Suprapubic skin (tissue), 4 donors: ENCODE data around the gene SLC25A6.

Experiments
- CTCF ChIP-seq, 2 donors: fragments of 200-600 bp in 1 of 2; fragments of 450-650 bp in 1 of 2; sonication (generic) in 1 of 2; IDR thresholded peaks; one replicate each; pipeline ENCODE4 v1.5.1; 2016 to 2019; ENCODE audit warnings: antibody characterized with exemption in 2 of 2, mild to moderate bottlenecking in 1 of 2, moderate library complexity in 1 of 2
- EP300 ChIP-seq: sonication (generic); formaldehyde crosslinking; IDR thresholded peaks from one replicate; pipeline ENCODE4 v1.6.1; 2017; ENCODE audit warnings: antibody characterized with exemption
- POLR2A ChIP-seq, 2 donors: fragments of 450-650 bp; IDR thresholded peaks; one replicate each; pipeline ENCODE4 v1.6.1; 2017; ENCODE audit warnings: antibody characterized with exemption in 2 of 2, mild to moderate bottlenecking in 2 of 2, moderate library complexity in 2 of 2
- POLR2AphosphoS5 ChIP-seq, 3 donors: sonication (generic); formaldehyde crosslinking; IDR thresholded peaks; one replicate each; pipeline ENCODE4 v1.6.1; 2017; ENCODE audit warnings: antibody characterized with exemption in 3 of 3

- TF ChIP-seq EP300, result no peak
- TF ChIP-seq POLR2A (IDR thresholded peaks at IDR 0.05), result no peak
- TF ChIP-seq CTCF (IDR thresholded peaks at IDR 0.05), result no peak
- TF ChIP-seq POLR2AphosphoS5 (IDR thresholded peaks at IDR 0.05), result no peak
These were observed 3.0 kb upstream of the SLC25A6 start for GRCh38 chrX:1394731-1395501.
